GM10266 (cell line): ENCODE results near the gene LCAT.

Experiments used
- DNase-seq: peaks from one replicate; pipeline ENCODE4 v3.0.0; 2012; ENCODE audit errors: extremely low spot score
- TF ChIP-seq, protein P1 (sequence below): IDR thresholded peaks from 2 replicates; pipeline ENCODE4 v1.5.1; 2012; ENCODE audit warnings: mild to moderate bottlenecking, low read depth; ENCODE audit not compliant: control insufficient read depth, insufficient read depth; ENCODE audit errors: missing control alignments

LCAT gene

DNA sequence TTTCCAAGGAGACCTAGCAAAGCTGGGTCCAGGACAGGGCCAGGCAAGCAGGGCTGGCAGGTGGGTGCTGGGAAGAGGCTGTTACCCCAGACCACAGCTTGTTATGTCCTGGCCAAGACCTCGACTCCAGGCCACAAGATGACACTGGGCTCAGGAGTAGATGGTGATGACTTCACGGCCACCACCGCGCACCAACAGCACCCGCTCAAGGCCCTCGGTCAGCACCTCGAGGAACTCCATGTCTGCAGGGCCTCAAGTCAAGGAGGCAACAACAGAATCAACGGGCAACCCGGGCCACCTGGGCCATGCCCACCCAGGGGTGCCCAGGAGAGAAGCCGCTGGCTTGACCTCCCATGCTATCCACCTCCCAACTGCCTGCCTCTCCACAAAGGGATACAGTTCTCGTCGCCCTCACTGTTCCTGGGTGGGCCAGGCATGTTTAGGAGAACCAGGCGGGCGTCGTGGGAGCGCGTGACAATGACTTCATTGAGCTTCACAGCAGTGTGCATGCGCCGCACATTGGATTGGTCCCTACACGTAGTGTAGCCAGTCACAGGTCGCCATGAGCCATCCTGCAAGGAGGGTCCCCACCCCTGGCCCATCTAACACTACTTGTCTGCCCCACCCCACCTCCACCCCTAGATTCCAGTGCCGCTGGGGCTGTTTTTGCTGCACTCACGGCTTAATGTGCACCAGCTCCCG lies 921 bp upstream of the LCAT start:
- DNase-seq, result no peak

DNA sequence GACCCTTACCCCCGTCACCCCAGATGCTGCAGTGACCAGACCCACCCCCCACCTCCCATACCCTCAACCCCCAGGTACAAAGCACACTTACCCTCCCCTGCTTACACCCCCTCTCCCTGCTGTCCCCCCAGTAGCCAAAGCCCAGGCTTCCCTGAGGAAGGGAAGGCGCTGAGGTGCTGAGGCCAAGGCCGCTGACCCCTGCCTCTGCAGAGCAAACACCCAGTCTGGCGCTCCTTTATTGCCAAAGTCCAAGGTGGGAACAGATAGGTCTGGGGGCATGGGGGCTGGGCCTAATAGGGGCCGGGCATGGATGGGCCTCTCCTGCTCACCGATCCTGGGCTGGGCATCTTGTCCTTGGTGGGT lies 683 bp downstream of the LCAT start:
- TF ChIP-seq, protein P1, sequence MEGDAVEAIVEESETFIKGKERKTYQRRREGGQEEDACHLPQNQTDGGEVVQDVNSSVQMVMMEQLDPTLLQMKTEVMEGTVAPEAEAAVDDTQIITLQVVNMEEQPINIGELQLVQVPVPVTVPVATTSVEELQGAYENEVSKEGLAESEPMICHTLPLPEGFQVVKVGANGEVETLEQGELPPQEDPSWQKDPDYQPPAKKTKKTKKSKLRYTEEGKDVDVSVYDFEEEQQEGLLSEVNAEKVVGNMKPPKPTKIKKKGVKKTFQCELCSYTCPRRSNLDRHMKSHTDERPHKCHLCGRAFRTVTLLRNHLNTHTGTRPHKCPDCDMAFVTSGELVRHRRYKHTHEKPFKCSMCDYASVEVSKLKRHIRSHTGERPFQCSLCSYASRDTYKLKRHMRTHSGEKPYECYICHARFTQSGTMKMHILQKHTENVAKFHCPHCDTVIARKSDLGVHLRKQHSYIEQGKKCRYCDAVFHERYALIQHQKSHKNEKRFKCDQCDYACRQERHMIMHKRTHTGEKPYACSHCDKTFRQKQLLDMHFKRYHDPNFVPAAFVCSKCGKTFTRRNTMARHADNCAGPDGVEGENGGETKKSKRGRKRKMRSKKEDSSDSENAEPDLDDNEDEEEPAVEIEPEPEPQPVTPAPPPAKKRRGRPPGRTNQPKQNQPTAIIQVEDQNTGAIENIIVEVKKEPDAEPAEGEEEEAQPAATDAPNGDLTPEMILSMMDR, result no peak

More for the DNA sequence above, 921 bp upstream of the LCAT start:
- TF ChIP-seq, protein P1, result no peak

DNA sequence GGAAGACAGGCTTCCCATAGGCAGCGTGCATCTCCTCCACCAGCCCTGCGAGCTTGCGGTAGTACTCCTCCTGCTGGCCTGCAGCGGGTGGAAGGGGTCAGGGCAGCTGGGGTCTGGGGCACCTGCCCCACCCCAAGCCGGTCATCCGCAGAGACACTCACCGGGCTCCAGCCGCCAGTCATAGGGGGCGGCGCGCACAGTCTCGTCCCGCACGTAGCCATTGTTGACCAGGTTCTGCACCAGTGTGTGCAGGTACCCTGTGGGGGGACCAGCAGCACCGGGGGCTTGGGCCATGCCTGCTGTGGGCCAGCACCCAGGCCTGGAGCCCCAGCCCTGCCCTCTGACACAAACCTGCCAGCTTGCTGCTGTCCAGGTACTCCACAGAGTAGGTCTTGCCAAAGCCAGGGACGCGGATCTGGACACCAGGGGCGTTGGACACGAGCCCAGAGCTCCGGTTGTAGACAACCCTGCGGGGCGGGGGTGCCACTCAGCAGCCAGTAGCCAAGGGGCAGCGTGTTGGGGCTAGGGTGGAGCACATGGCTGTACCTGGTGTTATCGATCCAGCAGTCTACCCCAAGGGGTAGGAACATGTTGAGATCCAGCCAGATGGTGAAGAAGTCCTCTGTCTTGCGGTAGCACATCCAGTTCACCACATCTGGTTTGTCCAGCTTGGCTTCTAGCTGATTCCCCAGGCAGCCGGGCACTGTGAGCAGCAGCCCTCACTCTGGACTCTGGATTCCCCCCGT lies 1.2 kb downstream of the LCAT start:
- DNase-seq, result no peak
- TF ChIP-seq, protein P1, result no peak

More for the DNA sequence above, 683 bp downstream of the LCAT start:
- DNase-seq, result no peak

DNA sequence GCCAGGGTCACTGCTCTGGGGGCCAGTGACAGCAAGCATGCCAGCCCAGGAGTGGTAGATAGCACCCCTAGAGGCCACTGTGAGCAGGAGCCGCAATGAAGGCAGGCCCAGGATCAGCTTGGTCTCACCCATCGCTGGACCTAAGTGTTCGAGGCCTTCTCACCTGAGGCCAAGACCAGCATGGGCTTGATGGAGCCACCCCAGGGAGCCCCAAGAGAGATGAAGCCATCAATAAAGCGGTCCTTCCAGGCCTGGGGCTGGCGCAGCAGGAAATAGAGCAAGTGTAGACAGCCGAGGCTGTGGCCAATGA lies 1.8 kb downstream of the LCAT start:
- peak; percentile 76 for DNase-seq
- TF ChIP-seq, protein P1, result peak; percentile 79

DNA sequence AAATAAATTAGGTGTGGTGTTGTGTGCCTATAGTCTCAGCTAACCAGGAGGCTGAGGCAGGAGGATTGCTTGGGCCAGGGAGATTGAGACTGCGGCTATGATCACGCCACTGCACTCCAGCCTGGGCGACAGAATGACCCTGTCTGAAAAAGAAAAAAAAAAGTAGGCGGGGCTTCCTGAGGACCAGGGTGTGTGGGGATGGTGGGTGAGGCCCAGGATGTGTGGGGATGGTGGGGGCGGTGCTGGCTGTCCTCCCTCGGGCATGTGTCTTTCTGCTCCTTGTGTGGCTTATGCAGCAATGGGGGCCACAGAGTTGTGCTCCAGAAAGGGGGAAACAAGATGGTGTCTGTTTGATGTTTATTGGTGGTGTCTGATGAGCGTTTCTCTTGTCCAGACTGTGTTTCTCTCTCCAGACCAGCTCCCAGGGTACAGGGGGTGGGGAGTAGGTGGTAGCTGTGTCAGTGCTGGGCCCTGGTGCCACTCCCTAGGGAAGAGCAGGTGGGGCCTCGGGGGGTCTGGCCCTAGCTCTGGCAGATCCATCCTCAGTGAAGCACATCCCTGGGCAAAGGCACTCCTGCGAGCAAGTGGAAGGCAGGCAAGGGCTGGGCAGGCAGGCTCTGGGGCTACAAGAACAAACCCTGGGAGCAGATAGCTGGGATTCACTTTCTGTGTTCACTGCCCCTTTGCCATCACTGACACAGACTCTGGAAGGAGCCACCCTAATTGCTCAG lies 2.3 kb downstream of the LCAT start:
- DNase-seq, result peak; percentile 21
- TF ChIP-seq, protein P1, result no peak

DNA sequence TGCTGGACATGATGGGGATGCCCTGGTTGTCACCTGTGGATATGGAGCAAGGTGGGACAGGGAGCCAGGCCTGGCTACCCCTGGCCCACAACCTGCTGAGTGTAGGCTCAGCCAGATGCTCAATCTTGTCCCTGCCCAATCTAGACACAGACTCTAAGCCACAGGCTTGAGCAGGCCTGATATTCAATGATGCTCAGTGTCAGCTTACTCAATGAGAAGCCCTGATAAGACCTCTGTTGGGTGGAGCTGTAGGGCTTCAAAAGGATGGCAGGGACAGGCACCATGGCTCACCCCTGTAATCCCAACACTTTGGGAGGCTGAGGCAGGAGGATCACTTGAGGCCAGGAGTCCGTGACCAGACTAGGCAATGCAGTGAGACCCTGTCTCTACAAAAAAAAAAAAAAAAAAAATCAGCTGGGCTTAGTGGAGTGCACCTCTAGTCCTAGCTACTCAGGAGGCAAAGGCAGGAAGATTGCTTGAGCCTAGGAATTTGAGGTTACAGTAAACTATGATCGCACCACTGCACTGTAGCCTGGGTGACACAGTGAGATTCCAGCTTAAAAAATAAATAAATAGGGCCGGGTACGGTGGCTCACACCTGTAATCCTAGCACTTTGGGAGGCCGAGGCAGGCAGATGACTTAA lies 3.4 kb downstream of the LCAT start:
- DNase-seq, result no peak
- TF ChIP-seq, protein P1, result no peak
